Measurements from ENCODE around the gene CNPY1. TPM values are rescaled to one million over a fixed set of nuclear protein-coding genes. Genes with fewer than 3 reads are reported as not detected.

CNPY1 gene
- total RNA-seq, 1 donor from 2014 or later, result not detected

DNA sequence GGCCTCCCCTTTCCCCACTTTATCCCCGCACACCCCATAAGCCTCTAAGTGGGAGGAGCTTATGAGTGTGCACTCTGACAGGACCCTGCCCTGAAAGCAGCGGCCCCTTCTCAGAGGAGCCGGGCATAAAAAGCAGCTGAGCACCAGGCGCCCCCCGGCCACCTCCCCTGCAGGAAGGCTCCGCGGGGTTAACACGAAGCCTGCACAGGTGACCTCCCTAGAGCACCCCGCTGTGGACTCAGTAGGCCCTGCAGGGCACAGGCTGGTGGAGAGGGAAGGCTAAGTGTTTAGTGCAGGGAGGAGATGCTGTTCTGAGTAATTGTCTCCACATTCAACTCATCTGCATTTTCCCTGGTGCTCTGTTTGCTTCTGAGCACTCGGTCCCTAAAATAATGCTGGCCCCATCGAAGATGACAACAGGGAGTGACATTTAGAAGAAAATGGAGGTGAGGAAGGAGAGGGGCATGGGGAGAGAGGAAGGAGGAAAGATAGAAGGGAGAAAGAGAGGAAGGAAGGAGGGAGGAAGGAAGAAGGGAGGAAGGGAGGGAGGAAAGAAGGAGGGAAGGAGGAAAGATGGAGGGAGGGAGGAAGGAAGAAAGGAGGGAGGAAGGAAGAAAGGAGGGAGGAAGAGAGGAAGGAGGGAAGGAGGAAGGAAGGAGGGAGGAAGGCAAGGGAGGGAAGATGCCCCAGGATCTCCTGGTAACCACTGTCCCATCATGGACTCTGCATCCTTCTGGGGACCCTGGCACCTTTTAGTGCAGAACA is 25.4 kb upstream of the CNPY1 start:
- no peaks in the 10 kb centered on the region for H3K27me3 ChIP-seq (ENCODE audit: insufficient read depth, low read length)
- no peaks in the 10 kb centered on the region for H3K36me3 ChIP-seq (ENCODE audit: insufficient read depth, low read length)
- peaks cover 4% of the 10 kb centered on the region for H3K4me1 Mint-ChIP-seq (ENCODE audit: low read depth, unreplicated experiment)
- FAIRE-seq (no peak), DNase-seq (ENCODE audit: low read depth) (no peak)
- no peak overlapping the region for H3K4me2 ChIP-seq (ENCODE audit: low read length)
- H3K27ac ChIP-seq (ENCODE audit: low read depth, low read length), result no peak overlapping the region
- no peaks in the 10 kb centered on the region for H3K9me3 ChIP-seq (ENCODE audit: insufficient read depth, low read depth, low read length)
- no peaks in the 10 kb centered on the region for H3K9me3 Mint-ChIP-seq (ENCODE audit: unreplicated experiment)
- H3K36me3 Mint-ChIP-seq (ENCODE audit: low read depth, unreplicated experiment), result no peaks in the 10 kb centered on the region
- H3K27ac Mint-ChIP-seq (ENCODE audit: unreplicated experiment), result no peak overlapping the region
- no peak overlapping the region for H2AFZ ChIP-seq (ENCODE audit: low read depth, low read length)
- TF ChIP-seq, protein P1, sequence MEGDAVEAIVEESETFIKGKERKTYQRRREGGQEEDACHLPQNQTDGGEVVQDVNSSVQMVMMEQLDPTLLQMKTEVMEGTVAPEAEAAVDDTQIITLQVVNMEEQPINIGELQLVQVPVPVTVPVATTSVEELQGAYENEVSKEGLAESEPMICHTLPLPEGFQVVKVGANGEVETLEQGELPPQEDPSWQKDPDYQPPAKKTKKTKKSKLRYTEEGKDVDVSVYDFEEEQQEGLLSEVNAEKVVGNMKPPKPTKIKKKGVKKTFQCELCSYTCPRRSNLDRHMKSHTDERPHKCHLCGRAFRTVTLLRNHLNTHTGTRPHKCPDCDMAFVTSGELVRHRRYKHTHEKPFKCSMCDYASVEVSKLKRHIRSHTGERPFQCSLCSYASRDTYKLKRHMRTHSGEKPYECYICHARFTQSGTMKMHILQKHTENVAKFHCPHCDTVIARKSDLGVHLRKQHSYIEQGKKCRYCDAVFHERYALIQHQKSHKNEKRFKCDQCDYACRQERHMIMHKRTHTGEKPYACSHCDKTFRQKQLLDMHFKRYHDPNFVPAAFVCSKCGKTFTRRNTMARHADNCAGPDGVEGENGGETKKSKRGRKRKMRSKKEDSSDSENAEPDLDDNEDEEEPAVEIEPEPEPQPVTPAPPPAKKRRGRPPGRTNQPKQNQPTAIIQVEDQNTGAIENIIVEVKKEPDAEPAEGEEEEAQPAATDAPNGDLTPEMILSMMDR (IDR thresholded peaks at IDR 0.05; ENCODE audit: insufficient read depth, low read depth, low read length), result no peak
- TF ChIP-seq EZH2 (IDR thresholded peaks at IDR 0.05; ENCODE audit: insufficient read depth, low read length), result no peak
- no peak overlapping the region for H3K9ac ChIP-seq (ENCODE audit: low read length)
- no peaks in the 10 kb centered on the region for H4K20me1 ChIP-seq (ENCODE audit: insufficient read depth, low read length)
- H3K4me3 ChIP-seq (ENCODE audit: insufficient read depth, low read depth, low read length), result no peak overlapping the region
- no peaks in the 10 kb centered on the region for H3K4me1 ChIP-seq (ENCODE audit: insufficient read depth, low read length)
- no peaks in the 10 kb centered on the region for H3K79me2 ChIP-seq (ENCODE audit: insufficient read depth, low read length)
- H3K4me3 Mint-ChIP-seq (ENCODE audit: unreplicated experiment), result no peak overlapping the region
- peaks cover 44% of the 10 kb centered on the region for H3K27me3 Mint-ChIP-seq (ENCODE audit: low read depth, unreplicated experiment)

DNA sequence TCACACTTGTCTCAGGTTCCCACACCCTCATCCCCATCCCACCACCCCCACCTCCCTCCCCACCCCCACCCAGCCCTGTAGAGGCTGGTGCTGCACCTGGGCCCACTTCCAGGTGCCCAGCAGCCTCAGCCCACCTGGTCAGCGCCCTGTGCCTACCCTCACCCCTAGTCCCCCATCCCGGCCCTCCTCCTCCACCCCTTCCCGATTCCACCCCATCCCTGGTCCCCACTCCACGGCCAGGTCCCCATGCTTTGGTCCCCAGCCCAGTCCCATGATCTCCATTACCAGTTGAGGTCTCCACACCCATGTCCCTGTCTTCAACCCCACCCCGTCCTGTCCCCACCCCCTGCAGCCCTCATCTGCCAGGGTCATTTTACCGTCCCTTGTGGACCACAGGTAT is 24.6 kb upstream of the CNPY1 start:
- Histone ChIP-seq H3K4me1 (ENCODE audit: insufficient read depth, low read length) (no peaks in the 10 kb centered on the region), H3K4me2 (ENCODE audit: low read length) (no peak overlapping the region), H3K36me3 (ENCODE audit: insufficient read depth, low read length) (no peaks in the 10 kb centered on the region), H3K27ac (ENCODE audit: low read depth, low read length) (no peak overlapping the region), H3K9ac (ENCODE audit: low read length) (no peak overlapping the region), H4K20me1 (ENCODE audit: insufficient read depth, low read length) (no peaks in the 10 kb centered on the region), H3K4me3 (ENCODE audit: insufficient read depth, low read depth, low read length) (no peak overlapping the region), H3K79me2 (ENCODE audit: insufficient read depth, low read length) (no peaks in the 10 kb centered on the region), H2AFZ (ENCODE audit: low read depth, low read length) (no peak overlapping the region), H3K27me3 (ENCODE audit: insufficient read depth, low read length) (no peaks in the 10 kb centered on the region), H3K9me3 (ENCODE audit: insufficient read depth, low read depth, low read length) (no peaks in the 10 kb centered on the region)
- H3K4me3 Mint-ChIP-seq (ENCODE audit: unreplicated experiment), result no peak overlapping the region
- H3K27me3 Mint-ChIP-seq (ENCODE audit: low read depth, unreplicated experiment), result peaks cover 37% of the 10 kb centered on the region
- TF ChIP-seq, protein P1 (IDR thresholded peaks at IDR 0.05; ENCODE audit: insufficient read depth, low read depth, low read length), result no peak
- no peak for TF ChIP-seq EZH2 (IDR thresholded peaks at IDR 0.05; ENCODE audit: insufficient read depth, low read length)
- no peak overlapping the region for H3K27ac Mint-ChIP-seq (ENCODE audit: unreplicated experiment)
- H3K9me3 Mint-ChIP-seq (ENCODE audit: unreplicated experiment), result no peaks in the 10 kb centered on the region
- DNase-seq (ENCODE audit: low read depth) (no peak), FAIRE-seq (no peak)
- H3K36me3 Mint-ChIP-seq (ENCODE audit: low read depth, unreplicated experiment), result no peaks in the 10 kb centered on the region
- peaks cover 4% of the 10 kb centered on the region for H3K4me1 Mint-ChIP-seq (ENCODE audit: low read depth, unreplicated experiment)
